H1 (cell line): ENCODE results near the gene RTKN2. TPM values are rescaled to one million over a fixed set of nuclear protein-coding genes. Genes with fewer than 3 reads are reported as not detected.

Source experiments
- CTCF ChIA-PET: fragments of 300-600 bp; sonication (Branson Sonifier 250); formaldehyde crosslinking; loops from one replicate; lab custom pipeline; 2021; ENCODE audit not compliant: partially characterized antibody; lab: Charles Lee
- POLR2A ChIA-PET: fragments of 300-600 bp; sonication (Branson Sonifier 250); formaldehyde crosslinking; loops from one replicate; lab custom pipeline; 2021; ENCODE audit warnings: inconsistent platforms; ENCODE audit not compliant: partially characterized antibody; lab: Charles Lee
- DNase-seq, 2 experiments: peaks; one replicate each; pipeline versions ENCODE4 v3.0.0 to v3.0.0-alpha.2; 2010 to 2022; ENCODE audit warnings: low spot score in 2 of 2, low read depth in 1 of 2, mixed read lengths in 1 of 2
- FAIRE-seq: peaks from 2 replicates; lab custom pipeline; 2011; peaks lifted over from hg19 to GRCh38; lab: Jason Lieb, UNC
- H2AFZ ChIP-seq: 2 replicates; pipeline ENCODE4 v1.8.1; 2012; ENCODE audit warnings: low read length, inconsistent platforms
- H2AK5ac ChIP-seq: 2 replicates; pipeline ENCODE4 v1.6.1; 2013; ENCODE audit warnings: low read depth, low read length
- H2BK120ac ChIP-seq: replicated peaks from 2 replicates; pipeline ENCODE3; 2013; ENCODE audit warnings: low read depth, low read length, inconsistent platforms
- H2BK12ac ChIP-seq: 2 replicates; pipeline ENCODE4 v1.6.1; 2013; ENCODE audit warnings: low read depth, low read length
- H2BK15ac ChIP-seq: 2 replicates; pipeline ENCODE4 v1.6.1; 2013; ENCODE audit warnings: low read length
- H2BK20ac ChIP-seq: 2 replicates; pipeline ENCODE4 v1.6.1; 2013; ENCODE audit warnings: low read length
- H2BK5ac ChIP-seq: 2 replicates; pipeline ENCODE4 v1.6.1; 2013; ENCODE audit warnings: low read depth, low read length
- H3K14ac ChIP-seq: 2 replicates; pipeline ENCODE4 v1.6.1; 2013; ENCODE audit warnings: inconsistent platforms; ENCODE audit not compliant: insufficient read length
- H3K18ac ChIP-seq: 2 replicates; pipeline ENCODE4 v1.6.1; 2013; ENCODE audit warnings: low read length; ENCODE audit errors: extremely low read depth
- H3K23ac ChIP-seq: 2 replicates; pipeline ENCODE4 v1.6.1; 2013; ENCODE audit warnings: inconsistent platforms; ENCODE audit not compliant: insufficient read length
- H3K23me2 ChIP-seq: 2 replicates; pipeline ENCODE4 v1.6.1; 2013; ENCODE audit warnings: low read depth, low read length
- H3K27ac ChIP-seq: 2 replicates; pipeline ENCODE4 v1.6.1; 2011; ENCODE audit warnings: low read depth, low read length, inconsistent platforms
- H3K27me3 ChIP-seq, 4 experiments: replicated peaks in 1 of 4; 1 replicate in 1 of 4; 2 replicates in 3 of 4; pipeline versions ENCODE4 v1.6.1 to v1.8.1; 2011 to 2013; ENCODE audit warnings: low read length in 3 of 4, mild to moderate bottlenecking in 3 of 4, inconsistent platforms in 2 of 4, mixed read lengths in 2 of 4, moderate library complexity in 1 of 4; ENCODE audit not compliant: control insufficient read depth in 3 of 4, insufficient read depth in 3 of 4; ENCODE audit errors: extremely low read depth in 1 of 4
- H3K36me3 ChIP-seq, 4 experiments: 2 replicates each; pipeline versions ENCODE4 v1.6.1 to v1.8.1; 2011 to 2013; ENCODE audit warnings: mild to moderate bottlenecking in 4 of 4, low read length in 3 of 4, moderate library complexity in 2 of 4, control low read depth in 1 of 4, inconsistent platforms in 1 of 4; ENCODE audit not compliant: insufficient read depth in 4 of 4, control insufficient read depth in 2 of 4
- H3K4ac ChIP-seq: replicated peaks from 2 replicates; pipeline ENCODE3; 2013; ENCODE audit warnings: low read length, low read depth, mixed read lengths, inconsistent platforms; ENCODE audit not compliant: insufficient read length
- H3K4me1 ChIP-seq, 4 experiments: replicated peaks in 1 of 4; 1 replicate in 1 of 4; 2 replicates in 3 of 4; pipeline versions ENCODE4 v1.6.1 to v1.8.1; 2011 to 2013; ENCODE audit warnings: low read length in 3 of 4, inconsistent platforms in 2 of 4, mixed read lengths in 1 of 4; ENCODE audit not compliant: insufficient read depth in 4 of 4, control insufficient read depth in 3 of 4
- H3K4me2 ChIP-seq, 2 experiments: 2 replicates each; pipeline versions ENCODE4 v1.6.1 to v1.8.1; 2011 to 2013; ENCODE audit warnings: low read depth in 2 of 2, low read length in 2 of 2, control low read depth in 1 of 2, inconsistent platforms in 1 of 2, mild to moderate bottlenecking in 1 of 2; ENCODE audit not compliant: insufficient read depth in 1 of 2
- H3K4me3 ChIP-seq, 4 experiments: fragments of 200-600, 300-600 bp in 1 of 4; sonication (generic), shearing (Covaris generic), sonication (Bioruptor Twin) in 1 of 4; 2 replicates each; pipeline versions ENCODE4 v1.5.1 to v1.8.1; 2011 to 2016; ENCODE audit warnings: low read length in 4 of 4, low read depth in 3 of 4, control low read depth in 2 of 4, inconsistent platforms in 2 of 4, mild to moderate bottlenecking in 2 of 4, mixed read lengths in 1 of 4, moderate library complexity in 1 of 4; ENCODE audit not compliant: insufficient read depth in 2 of 4; ENCODE audit errors: extremely low read depth in 1 of 4
- H3K56ac ChIP-seq: replicated peaks from 2 replicates; pipeline ENCODE3; 2013; ENCODE audit warnings: low read depth, mild to moderate bottlenecking, mixed read lengths, low read length, inconsistent platforms; ENCODE audit not compliant: insufficient read length
- H3K79me1 ChIP-seq: 2 replicates; pipeline ENCODE4 v1.6.1; 2013; ENCODE audit warnings: low read depth, low read length, control low read depth
- H3K79me2 ChIP-seq, 2 experiments: 2 replicates each; pipeline versions ENCODE4 v1.6.1 to v1.8.1; 2012 to 2013; ENCODE audit warnings: low read length in 2 of 2, mild to moderate bottlenecking in 2 of 2, inconsistent platforms in 1 of 2; ENCODE audit not compliant: insufficient read depth in 2 of 2, control insufficient read depth in 1 of 2
- H3K9ac ChIP-seq, 4 experiments: replicated peaks in 1 of 4; 1 replicate in 1 of 4; 2 replicates in 3 of 4; pipeline versions ENCODE4 v1.6.1 to v1.8.1; 2011 to 2013; ENCODE audit warnings: low read depth in 3 of 4, low read length in 3 of 4, control low read depth in 2 of 4, mild to moderate bottlenecking in 2 of 4, moderate library complexity in 2 of 4, inconsistent platforms in 1 of 4; ENCODE audit errors: extremely low read depth in 1 of 4
- H3K9me3 ChIP-seq, 2 experiments: 2 replicates each; pipeline versions ENCODE4 v1.6.1 to v1.8.1; 2012 to 2013; ENCODE audit warnings: mild to moderate bottlenecking in 2 of 2, moderate library complexity in 2 of 2, control low read depth in 1 of 2, inconsistent platforms in 1 of 2, low read depth in 1 of 2, low read length in 1 of 2, mixed read lengths in 1 of 2; ENCODE audit not compliant: insufficient read depth in 2 of 2
- H4K20me1 ChIP-seq, 2 experiments: replicated peaks in 1 of 2; 2 replicates each; pipeline versions ENCODE3 to v1.8.1; 2011 to 2013; ENCODE audit warnings: inconsistent platforms in 2 of 2, low read length in 2 of 2, mild to moderate bottlenecking in 1 of 2; ENCODE audit not compliant: insufficient read depth in 2 of 2, control insufficient read depth in 1 of 2
- H4K5ac ChIP-seq: 2 replicates; pipeline ENCODE4 v1.6.1; 2013; ENCODE audit warnings: low read length, low read depth, mixed read lengths, inconsistent platforms; ENCODE audit not compliant: insufficient read length
- H4K8ac ChIP-seq: 2 replicates; pipeline ENCODE4 v1.8.0; 2013; ENCODE audit warnings: mild to moderate bottlenecking, moderate library complexity, low read length, inconsistent platforms; ENCODE audit not compliant: insufficient read depth; ENCODE audit errors: extremely low read depth
- H4K91ac ChIP-seq: replicated peaks from 2 replicates; pipeline ENCODE3; 2013; ENCODE audit warnings: low read length, mixed read lengths, inconsistent platforms; ENCODE audit not compliant: insufficient read length
- CBX8 ChIP-seq: fragments of 300-800, 300-1000 bp; sonication (generic); IDR thresholded peaks from 2 replicates; pipeline ENCODE4 v1.7.1; 2016; ENCODE audit warnings: low read depth, low read length, borderline replicate concordance
- CEBPB ChIP-seq: IDR thresholded peaks from 2 replicates; pipeline ENCODE4 v1.6.1; 2012; ENCODE audit warnings: low read depth, low read length
- EGR1 ChIP-seq: IDR thresholded peaks from 2 replicates; pipeline ENCODE4 v1.6.1; 2011; ENCODE audit warnings: low read depth, low read length, borderline replicate concordance
- FOSL1 ChIP-seq: IDR thresholded peaks from 2 replicates; pipeline ENCODE4 v1.6.1; 2011; ENCODE audit warnings: mild to moderate bottlenecking, low read depth, low read length, moderate library complexity; ENCODE audit not compliant: insufficient read depth
- GTF2F1 ChIP-seq: IDR thresholded peaks from 2 replicates; pipeline ENCODE4 v1.6.1; 2012; ENCODE audit warnings: low read depth, low read length, improper control_type of control experiment, borderline replicate concordance
- JUND ChIP-seq: IDR thresholded peaks from 2 replicates; pipeline ENCODE4 v1.6.1; 2011; ENCODE audit warnings: mild to moderate bottlenecking, improper control_type of control experiment, low read length
- RAD21 ChIP-seq, 2 experiments: IDR thresholded peaks in 1 of 2; conservative IDR thresholded peaks in 1 of 2; 2 replicates each; pipeline ENCODE4 v1.6.1; 2011; ENCODE audit warnings: low read depth in 2 of 2, low read length in 2 of 2, improper control_type of control experiment in 1 of 2, inconsistent platforms in 1 of 2, mild to moderate bottlenecking in 1 of 2, moderate library complexity in 1 of 2
- SAP30 ChIP-seq: fragments of 300-600 bp; sonication (generic); IDR thresholded peaks from 2 replicates; pipeline ENCODE4 v1.7.1; 2012; ENCODE audit warnings: low read length, moderate library complexity, mild to moderate bottlenecking, inconsistent platforms; ENCODE audit not compliant: insufficient read depth, insufficient replicate concordance
- TAF1 ChIP-seq: IDR thresholded peaks from 2 replicates; pipeline ENCODE4 v1.6.1; 2011; ENCODE audit warnings: mild to moderate bottlenecking, low read depth, low read length
- TAF7 ChIP-seq: optimal IDR thresholded peaks from 2 replicates; pipeline ENCODE3; 2011; ENCODE audit warnings: low read depth, mild to moderate bottlenecking, inconsistent platforms, low read length, moderate library complexity, borderline replicate concordance
- ZNF274 ChIP-seq: IDR thresholded peaks from 2 replicates; pipeline ENCODE4 v1.7.0; 2012; ENCODE audit warnings: low read length, borderline replicate concordance; ENCODE audit errors: extremely low read depth
- WGBS, 2 experiments: shearing (Covaris generic) in 1 of 2; methylation state at CpG; one replicate each; pipeline versions ENCODE4 v1.1.6 to v1.1.7; 2013 to 2015; ENCODE audit warnings: low lambda C conversion rate in 2 of 2, mixed read lengths in 2 of 2, inconsistent platforms in 1 of 2, low coverage in 1 of 2, missing lambda C conversion rate in 1 of 2; ENCODE audit not compliant: insufficient replicate concordance in 2 of 2, insufficient coverage in 1 of 2, insufficient read length in 1 of 2; ENCODE audit errors: extremely low coverage in 1 of 2, missing lambda C conversion rate in 1 of 2; 5-methylcytosine and 5-hydroxymethylcytosine counted together
- polyA plus RNA-seq, 7 experiments: library from polyadenylated mRNA; depleted of rRNA in 3 of 7; stranded (reverse) in 5 of 7; unstranded in 2 of 7; fragments of >200 nt in 5 of 7; fragments of 200-250 nt in 2 of 7; gene quantifications; 1 replicate in 5 of 7; 2 replicates in 1 of 7; 4 replicates in 1 of 7; pipeline versions ENCODE4 v1.2.1 to v1.2.3, GENCODE V29; 2011 to 2013; ENCODE audit warnings: missing spikeins in 2 of 7, mixed read lengths in 2 of 7
- total RNA-seq: library from RNA; stranded (reverse); fragmentation: NEBNext Ultra II Directional; extraction: Animal tissue kit (Norgen Biotek cat#: 25700); gene quantifications from 2 replicates; pipeline ENCODE4 v1.2.1, GENCODE V29; 2021
- TF ChIP-seq, protein P1 (sequence below): IDR thresholded peaks from 2 replicates; pipeline ENCODE4 v1.6.1; 2012; ENCODE audit warnings: inconsistent platforms
- TF ChIP-seq, protein P2 (sequence below): IDR thresholded peaks from 2 replicates; pipeline ENCODE4 v1.6.1; 2011; ENCODE audit warnings: low read depth, mild to moderate bottlenecking, low read length; ENCODE audit not compliant: insufficient read depth

Gene RTKN2
- total and polyA plus RNA-seq, 2 of the 8 experiments (the other 6 are each of a cell fraction or from before 2014, with no cell fraction given) = 5.1 to 24.6 TPM

DNA sequence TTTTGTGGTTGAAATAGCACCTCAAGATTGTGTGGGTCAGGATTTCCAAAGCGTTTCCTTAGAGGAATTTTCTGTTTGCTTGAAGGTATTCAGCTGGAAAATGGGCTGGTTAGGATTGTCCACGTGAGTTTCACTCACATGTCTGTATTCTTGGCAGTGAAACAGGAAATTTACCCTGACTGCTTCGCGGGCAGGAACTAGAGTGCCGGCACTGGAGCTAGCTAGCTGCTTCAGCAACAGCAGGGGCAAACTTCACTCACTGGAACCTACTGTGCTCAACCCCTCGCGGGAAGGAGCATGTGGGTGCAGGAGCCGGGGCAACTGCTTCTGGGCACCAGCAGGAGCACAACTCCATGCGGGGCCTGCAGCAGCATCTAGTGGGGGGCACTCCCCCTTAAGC lies 38.0 kb upstream of the RTKN2 start:
- Histone ChIP-seq H2AK5ac (no peak overlapping the region), H3K27me3 (no peaks in the 10 kb centered on the region), H3K79me1 (no peaks in the 10 kb centered on the region), H3K14ac (no peak overlapping the region), H3K27ac (no peak overlapping the region), H4K5ac (no peak overlapping the region), H3K79me2 (no peaks in the 10 kb centered on the region), H3K4ac (no peak overlapping the region), H3K4me2 (no peak overlapping the region), H2BK120ac (no peak overlapping the region), H3K23me2 (no peaks in the 10 kb centered on the region), H3K18ac (no peak overlapping the region), H3K9me3 (no peaks in the 10 kb centered on the region), H4K8ac (no peak overlapping the region), H2BK12ac (no peak overlapping the region), H4K91ac (no peak overlapping the region), H2BK20ac (no peak overlapping the region), H3K4me1 (peaks cover 0 to 3% (median 0%) of the 10 kb centered on the region in 4 experiments; a peak in 2 of 7 replicates), H3K9ac (no peak overlapping the region), H3K4me3 (no peak overlapping the region), H4K20me1 (no peaks in the 10 kb centered on the region), H2AFZ (peak overlapping the region; percentile 85), H2BK5ac (no peak overlapping the region), H3K23ac (no peak overlapping the region), H3K56ac (no peak overlapping the region), H3K36me3 (no peaks in the 10 kb centered on the region), H2BK15ac (no peak overlapping the region)
- ChIA-PET CTCF (interaction anchor here (0.5 to 1.3 kb wide), 2 partner anchors 13 to 131 kb away, joined by 3 read pairs; no protein-coding TSS in a partner anchor), POLR2A (no interaction called here)
- WGBS, 2 experiments = 88% methylated on average over 9 of the region's 9 CpGs; no CpG with 5 or more reads in 1 of the 2 experiments
- FAIRE-seq = no peak
- no peak for DNase-seq
- TF ChIP-seq ZNF274 (no peak), JUND (no peak), EGR1 (no peak), CEBPB (no peak), RAD21 (IDR thresholded peaks at IDR 0.05 in 1 of 2, conservative IDR thresholded peaks at IDR 0.05 in 1 of 2; ENCODE audit: low read depth in 2 of 2, low read length in 2 of 2) (no peak), CBX8 (no peak), TAF1 (no peak), GTF2F1 (no peak), FOSL1 (no peak), TAF7 (no peak), SAP30 (no peak)
- TF ChIP-seq, protein P1, sequence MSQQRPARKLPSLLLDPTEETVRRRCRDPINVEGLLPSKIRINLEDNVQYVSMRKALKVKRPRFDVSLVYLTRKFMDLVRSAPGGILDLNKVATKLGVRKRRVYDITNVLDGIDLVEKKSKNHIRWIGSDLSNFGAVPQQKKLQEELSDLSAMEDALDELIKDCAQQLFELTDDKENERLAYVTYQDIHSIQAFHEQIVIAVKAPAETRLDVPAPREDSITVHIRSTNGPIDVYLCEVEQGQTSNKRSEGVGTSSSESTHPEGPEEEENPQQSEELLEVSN = no peak
- TF ChIP-seq, protein P2, sequence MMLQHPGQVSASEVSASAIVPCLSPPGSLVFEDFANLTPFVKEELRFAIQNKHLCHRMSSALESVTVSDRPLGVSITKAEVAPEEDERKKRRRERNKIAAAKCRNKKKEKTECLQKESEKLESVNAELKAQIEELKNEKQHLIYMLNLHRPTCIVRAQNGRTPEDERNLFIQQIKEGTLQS = no peak
